HT-29 (cell line): ENCODE measurements around the gene SLC22A16. TPM values are rescaled to one million over a fixed set of nuclear protein-coding genes. Genes with fewer than 3 reads are reported as not detected.

Experiments used
- DNase-seq: peaks from one replicate; pipeline ENCODE4 v3.0.0-alpha.2; 2015; ENCODE audit warnings: low spot score
- total RNA-seq: library from RNA; depleted of rRNA; stranded (reverse); fragments of >200 nt; shearing (Covaris generic); gene quantifications from 2 replicates; pipeline ENCODE4 v1.2.3, GENCODE V29; 2014

SLC22A16 gene
- total RNA-seq, 1 experiment from 2014 or later = not detected

GRCh38 chr6:110448846-110449540, 27.4 kb downstream of the SLC22A16 start:
- DNase-seq = no peak

DNA sequence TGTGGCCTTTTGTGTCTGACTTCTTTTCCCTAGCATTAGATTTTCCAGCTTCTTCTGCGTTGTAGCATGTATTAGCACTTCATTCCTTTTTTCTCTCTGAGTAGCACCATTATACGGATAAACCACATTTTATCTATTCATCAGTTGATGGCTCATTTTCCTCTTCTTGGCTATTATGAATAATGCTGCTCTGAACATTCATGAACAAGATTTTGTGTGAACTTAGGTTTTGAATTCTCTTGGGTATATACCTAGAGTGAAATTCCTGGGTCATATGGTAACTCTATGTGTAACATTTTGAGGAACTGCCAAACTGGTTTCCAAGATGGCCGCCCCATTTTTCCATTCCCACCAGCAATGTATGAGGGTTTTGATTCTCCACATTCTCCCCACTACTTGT, 28.7 kb downstream of the SLC22A16 start:
- no peak for DNase-seq

DNA sequence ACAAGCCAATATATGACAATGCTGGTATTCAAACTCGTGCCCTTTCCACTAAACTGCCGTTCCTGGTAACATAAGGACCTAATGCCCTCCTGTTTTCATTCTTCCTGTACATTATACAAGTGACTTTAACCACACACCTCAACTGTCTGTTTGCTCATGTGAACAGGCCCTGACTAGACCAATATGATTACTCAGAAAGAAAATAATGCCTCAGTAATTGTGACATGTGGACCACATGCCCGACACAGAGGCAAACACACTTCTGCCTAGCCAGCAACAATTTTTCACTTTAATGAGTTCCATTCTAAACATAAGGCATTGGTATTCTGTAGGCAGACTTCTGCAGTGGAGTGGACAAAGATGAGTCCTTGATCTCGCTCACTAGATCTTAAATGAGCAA, 30.0 kb downstream of the SLC22A16 start:
- no peak for DNase-seq

DNA sequence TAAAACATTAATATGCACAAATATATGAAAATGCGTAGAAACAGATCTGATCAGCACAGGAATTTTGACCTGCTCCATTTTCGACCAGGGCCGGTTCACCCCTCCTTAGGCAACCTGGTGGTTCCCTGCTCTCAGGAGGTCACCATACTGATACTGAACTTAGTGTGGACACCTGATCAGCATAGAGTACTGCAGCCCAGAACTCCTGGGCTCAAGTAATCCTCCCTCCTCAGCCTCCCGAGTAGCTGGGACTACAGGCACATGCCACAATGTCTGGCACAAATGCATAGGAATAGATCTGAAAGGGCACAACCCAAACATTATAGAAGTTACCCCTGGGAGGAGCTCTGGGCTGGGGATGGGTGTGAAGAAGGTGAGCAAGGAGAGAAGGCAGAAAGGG, 36.4 kb downstream of the SLC22A16 start:
- no peak for DNase-seq

DNA sequence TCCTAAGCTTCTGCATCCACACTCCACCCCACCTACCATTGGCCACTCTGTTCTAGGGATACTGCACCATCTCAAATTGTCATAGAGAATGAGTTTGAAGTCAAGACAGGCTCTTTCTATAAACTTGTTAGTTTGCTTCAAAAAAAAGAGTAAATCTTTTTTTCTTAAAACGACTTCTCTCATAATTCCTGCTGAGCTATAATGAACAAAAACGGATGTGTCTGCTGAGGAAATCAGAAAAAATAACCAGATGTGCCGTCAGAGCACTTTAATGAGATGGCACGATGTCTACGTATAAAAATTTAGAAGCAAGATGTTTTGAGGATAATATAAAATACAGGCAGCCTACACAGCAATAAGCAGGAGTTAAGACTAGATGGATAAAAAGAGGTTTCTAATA, 37.1 kb downstream of the SLC22A16 start:
- no peak for DNase-seq

- DNase-seq = no peak
These were observed 41.3 kb downstream of the SLC22A16 start for GRCh38 chr6:110434961-110435602.

GRCh38 chr6:110432285-110432900, 44.0 kb downstream of the SLC22A16 start:
- DNase-seq = no peak

DNA sequence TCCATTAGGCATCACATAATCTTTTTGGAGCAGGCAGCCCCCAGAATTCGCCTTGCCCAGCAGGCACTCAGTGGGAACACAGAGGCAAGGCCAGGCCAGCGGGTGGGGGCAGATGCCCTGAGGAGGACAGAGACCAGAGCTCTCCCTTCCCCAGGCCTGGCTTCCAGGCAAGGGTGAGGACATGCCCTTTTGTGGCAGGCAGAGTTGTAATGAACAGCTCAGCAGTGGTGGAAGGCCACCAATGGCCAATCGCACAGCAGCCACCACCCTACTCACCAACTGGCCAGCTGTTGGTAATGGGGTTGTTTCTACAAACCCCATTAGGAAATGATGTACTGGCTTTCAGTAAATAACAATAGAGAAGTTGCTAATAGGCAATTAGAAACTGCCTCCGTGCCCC, 45.7 kb downstream of the SLC22A16 start:
- DNase-seq = no peak

GRCh38 chr6:110430236-110430635, 46.2 kb downstream of the SLC22A16 start:
- DNase-seq = no peak

GRCh38 chr6:110428153-110428552, 48.3 kb downstream of the SLC22A16 start:
- no peak for DNase-seq

DNA sequence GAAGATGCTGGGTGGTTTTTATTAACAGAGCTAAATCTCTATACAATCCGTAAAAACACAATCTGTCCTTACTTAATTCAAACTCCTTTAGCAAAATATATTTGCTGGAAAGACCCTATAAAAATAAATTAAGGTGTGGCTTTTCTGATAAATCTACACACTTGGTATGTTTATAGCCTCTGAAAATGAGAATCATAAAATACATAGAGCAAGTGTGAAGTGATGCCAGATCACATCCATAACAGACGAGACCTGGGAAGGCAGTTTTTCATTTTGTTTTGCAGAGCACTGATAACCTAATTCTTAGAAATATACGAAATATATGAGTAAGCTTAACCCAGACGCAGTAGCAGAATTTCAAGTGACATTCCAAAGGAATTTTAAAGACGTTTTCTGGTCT, 50.6 kb downstream of the SLC22A16 start:
- no peak for DNase-seq

DNA sequence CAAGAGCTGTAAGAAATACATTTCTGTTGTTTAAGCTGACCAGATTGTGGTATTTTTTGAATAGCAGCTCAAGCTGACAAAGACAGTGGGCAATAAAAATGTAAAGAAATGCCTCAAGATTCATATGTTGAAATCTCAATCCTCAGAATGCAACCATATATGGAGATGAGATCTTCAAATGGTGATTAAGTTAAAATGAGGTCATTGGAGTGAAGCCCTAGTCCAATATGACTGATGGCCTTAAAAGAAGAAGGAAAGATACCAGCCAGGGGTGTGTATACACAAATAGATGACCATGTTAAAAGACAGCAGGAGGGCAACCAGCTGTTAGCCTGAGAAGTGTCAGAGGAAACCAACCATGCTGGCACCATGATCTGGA, 54.0 kb downstream of the SLC22A16 start:
- DNase-seq = no peak

DNA sequence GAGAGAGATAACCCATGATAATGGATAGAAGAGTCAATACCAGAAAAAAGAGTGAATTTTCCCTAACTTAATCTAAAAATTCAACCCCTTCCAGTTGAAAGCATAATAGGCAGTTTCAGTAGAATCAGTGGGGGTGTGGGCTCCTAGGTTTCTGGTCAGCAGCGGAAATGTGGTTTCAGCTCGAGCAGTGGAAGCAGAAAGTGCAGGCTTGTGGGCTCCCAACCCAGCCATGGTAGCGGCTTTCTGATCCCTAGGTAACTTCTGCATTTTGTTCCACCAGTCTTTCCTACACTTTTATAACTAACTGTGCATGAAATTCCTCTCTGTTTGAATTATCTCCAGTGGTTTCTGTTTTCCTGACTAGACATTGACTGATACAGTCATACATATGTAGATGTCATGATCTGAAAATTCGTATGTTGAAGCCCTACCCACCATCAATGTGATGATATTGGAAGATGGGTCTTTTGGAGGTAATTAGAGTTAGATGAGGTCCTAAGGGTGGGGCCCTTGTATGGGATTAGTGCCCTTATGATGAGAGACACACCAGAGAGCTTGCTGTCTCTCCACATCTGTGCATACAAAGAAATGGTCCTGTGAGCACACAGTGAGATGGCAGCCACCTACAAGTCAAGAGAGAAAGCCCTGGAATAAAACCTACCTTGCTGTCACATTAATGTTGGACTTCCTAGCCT, 54.5 kb downstream of the SLC22A16 start:
- DNase-seq = no peak

GRCh38 chr6:110419028-110419739, 57.2 kb downstream of the SLC22A16 start:
- peak; percentile 3 for DNase-seq

DNA sequence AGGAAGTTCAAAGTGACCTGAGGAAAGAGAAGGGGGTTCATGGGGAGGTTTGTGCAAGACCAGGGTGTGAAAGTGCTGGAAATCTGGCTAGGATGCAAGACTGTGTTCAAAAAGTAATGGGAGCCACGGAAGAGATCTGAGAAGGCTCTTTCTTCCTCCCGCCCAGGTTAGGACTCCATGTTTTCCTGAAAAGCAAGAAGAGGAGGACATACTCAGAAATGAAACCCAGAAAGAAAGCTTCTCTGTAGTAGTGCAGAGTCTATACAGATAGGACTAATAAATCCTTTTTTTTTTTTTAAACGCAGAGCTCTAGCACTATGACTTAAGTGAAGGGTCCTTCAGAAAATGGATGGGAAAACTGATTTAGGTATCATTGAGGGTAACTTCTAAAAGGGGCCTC, 57.8 kb downstream of the SLC22A16 start:
- no peak for DNase-seq

GRCh38 chr6:110415086-110415916, 61.1 kb downstream of the SLC22A16 start, which contains the start of gene DDO:
DDO (minus strand) TSS chr6:110415575; CDS start chr6:110413462, 2,113 bp downstream.
- DNase-seq = no peak

DNA sequence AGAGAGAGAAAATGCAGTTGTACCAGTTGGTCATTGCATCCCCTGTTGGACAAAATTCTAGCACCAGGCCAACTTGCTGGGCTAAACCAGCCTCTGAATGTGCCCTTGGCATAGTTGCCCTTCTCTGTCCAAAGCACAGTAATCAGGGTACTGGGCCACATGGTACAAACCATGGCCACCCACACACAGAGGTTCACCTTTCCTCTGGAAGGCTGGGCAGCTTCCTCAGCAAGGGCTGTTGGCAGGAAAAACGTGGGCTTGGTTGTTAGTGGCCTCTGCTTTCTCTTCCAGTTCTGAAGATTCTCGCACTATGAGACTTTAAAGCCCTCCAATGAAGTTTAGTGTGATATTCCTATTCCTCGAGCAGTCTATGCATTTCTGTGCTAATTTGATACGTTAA, 61.7 kb downstream of the SLC22A16 start:
- DNase-seq = no peak

- DNase-seq = no peak
These were observed 64.1 kb downstream of the SLC22A16 start for GRCh38 chr6:110412360-110412759.

GRCh38 chr6:110410511-110410910, 65.9 kb downstream of the SLC22A16 start:
- DNase-seq = no peak

GRCh38 chr6:110409794-110410193, 66.6 kb downstream of the SLC22A16 start:
- no peak for DNase-seq

GRCh38 chr6:110408901-110409300, 67.5 kb downstream of the SLC22A16 start:
- no peak for DNase-seq
